ENCODE measurements around the gene AFF2.

The AFF2 gene

DNA sequence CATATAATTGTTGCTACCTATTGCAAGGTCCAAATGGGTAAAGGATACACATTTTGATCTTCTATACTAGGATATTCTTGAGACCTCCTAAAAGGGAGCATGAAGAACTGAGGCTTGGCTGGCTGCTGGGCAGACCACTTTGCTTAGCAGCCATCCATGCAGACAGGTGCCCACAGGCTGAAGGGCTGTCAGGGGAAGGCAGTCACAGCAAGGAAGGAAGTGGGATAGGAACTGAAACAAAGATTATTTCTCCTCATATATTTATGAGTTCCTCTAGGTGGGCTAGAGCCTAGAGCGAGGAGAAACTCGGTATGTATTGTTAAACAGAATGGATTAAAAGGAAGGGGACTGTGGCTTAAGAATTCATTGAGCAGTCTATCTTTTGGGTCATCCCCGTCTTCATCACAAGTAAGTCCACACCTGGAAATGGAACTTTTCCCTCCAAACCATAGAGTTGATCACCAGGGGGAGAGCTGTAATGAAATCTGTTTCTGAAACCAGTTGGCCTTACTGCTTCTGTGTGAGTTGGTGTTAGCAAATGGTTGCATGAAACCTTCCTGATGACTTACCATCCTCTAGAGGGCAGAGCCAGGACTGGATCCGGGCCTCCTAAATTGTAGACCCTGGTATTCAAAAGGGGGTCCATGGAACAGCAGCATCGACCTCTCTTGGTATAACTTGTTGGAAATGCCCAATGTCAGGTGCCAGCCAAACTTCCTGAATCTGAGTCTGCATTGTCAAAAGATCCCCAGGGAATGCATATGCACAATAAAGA, 42.3 kb downstream of the AFF2 start:
- H3K79me2 ChIP-seq, result no peaks in the 10 kb centered on the region
- H3K27ac ChIP-seq, result no peak overlapping the region
- no peaks in the 10 kb centered on the region for H3K27me3 ChIP-seq (ENCODE audit: control insufficient read depth, insufficient read depth, low read length)
- H3K9me3 ChIP-seq (ENCODE audit: control insufficient read depth, low read length), result no peaks in the 10 kb centered on the region
- no peak overlapping the region for H2AFZ ChIP-seq
- no peak overlapping the region for H3K4me3 ChIP-seq (ENCODE audit: low read depth, low read length)
- H3K36me3 ChIP-seq (ENCODE audit: control insufficient read depth, insufficient read depth, low read length), result no peaks in the 10 kb centered on the region
- no peaks in the 10 kb centered on the region for H3K4me1 ChIP-seq
- no peak overlapping the region for H3K4me2 ChIP-seq (ENCODE audit: low read length)
- TF ChIP-seq, protein P1, sequence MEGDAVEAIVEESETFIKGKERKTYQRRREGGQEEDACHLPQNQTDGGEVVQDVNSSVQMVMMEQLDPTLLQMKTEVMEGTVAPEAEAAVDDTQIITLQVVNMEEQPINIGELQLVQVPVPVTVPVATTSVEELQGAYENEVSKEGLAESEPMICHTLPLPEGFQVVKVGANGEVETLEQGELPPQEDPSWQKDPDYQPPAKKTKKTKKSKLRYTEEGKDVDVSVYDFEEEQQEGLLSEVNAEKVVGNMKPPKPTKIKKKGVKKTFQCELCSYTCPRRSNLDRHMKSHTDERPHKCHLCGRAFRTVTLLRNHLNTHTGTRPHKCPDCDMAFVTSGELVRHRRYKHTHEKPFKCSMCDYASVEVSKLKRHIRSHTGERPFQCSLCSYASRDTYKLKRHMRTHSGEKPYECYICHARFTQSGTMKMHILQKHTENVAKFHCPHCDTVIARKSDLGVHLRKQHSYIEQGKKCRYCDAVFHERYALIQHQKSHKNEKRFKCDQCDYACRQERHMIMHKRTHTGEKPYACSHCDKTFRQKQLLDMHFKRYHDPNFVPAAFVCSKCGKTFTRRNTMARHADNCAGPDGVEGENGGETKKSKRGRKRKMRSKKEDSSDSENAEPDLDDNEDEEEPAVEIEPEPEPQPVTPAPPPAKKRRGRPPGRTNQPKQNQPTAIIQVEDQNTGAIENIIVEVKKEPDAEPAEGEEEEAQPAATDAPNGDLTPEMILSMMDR (IDR thresholded peaks at IDR 0.05), result no peak
- no peak overlapping the region for H3K9ac ChIP-seq

DNA sequence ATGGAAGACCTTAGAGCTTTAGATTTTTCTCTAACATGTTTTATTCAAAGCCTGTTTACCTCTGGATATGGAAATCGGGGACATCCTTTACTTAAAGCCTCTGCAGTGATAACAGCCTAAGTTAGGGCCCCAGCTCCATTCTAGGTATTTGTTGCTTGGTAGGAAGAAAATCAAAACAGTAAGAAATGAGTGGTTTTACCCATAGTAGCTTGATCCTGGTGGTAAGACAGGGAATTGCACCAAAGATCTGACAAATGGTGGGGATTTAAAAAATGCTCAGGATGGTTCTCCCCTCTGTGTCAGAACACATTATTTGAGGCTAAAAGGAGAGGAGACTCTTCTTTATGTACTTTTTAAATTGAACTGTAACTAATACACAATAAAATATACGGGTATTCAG, 52.4 kb downstream of the AFF2 start:
- no peak overlapping the region for H3K9ac ChIP-seq
- H3K36me3 ChIP-seq (ENCODE audit: control insufficient read depth, insufficient read depth, low read length), result no peaks in the 10 kb centered on the region
- no peak overlapping the region for H3K4me3 ChIP-seq (ENCODE audit: low read depth, low read length)
- no peaks in the 10 kb centered on the region for H3K4me1 ChIP-seq
- no peak overlapping the region for H3K27ac ChIP-seq
- H2AFZ ChIP-seq, result no peak overlapping the region
- no peaks in the 10 kb centered on the region for H3K9me3 ChIP-seq (ENCODE audit: control insufficient read depth, low read length)
- TF ChIP-seq, protein P1 (IDR thresholded peaks at IDR 0.05), result no peak
- H3K4me2 ChIP-seq (ENCODE audit: low read length), result no peak overlapping the region
- H3K27me3 ChIP-seq (ENCODE audit: control insufficient read depth, insufficient read depth, low read length), result no peaks in the 10 kb centered on the region
- H3K79me2 ChIP-seq, result no peaks in the 10 kb centered on the region

DNA sequence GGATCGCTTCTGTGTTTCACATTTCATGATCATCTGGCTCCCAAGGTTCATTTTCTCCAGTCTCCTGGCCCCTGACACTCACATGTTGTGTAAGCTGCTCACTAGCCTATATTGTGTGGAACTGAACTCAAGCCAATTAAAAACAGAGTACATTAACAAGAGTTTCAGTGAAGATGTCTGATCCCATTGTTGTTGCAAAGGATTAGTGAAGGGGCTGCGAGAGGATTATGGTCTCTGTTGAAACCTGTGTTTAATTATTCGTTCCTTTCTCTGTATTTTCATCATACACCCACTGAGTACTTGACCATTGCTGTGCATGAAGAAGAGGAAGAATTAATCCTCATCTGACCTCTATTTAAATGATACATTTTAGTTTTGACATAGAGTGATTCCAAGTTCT, 54.7 kb downstream of the AFF2 start:
- no peaks in the 10 kb centered on the region for H3K27me3 ChIP-seq (ENCODE audit: control insufficient read depth, insufficient read depth, low read length)

DNA sequence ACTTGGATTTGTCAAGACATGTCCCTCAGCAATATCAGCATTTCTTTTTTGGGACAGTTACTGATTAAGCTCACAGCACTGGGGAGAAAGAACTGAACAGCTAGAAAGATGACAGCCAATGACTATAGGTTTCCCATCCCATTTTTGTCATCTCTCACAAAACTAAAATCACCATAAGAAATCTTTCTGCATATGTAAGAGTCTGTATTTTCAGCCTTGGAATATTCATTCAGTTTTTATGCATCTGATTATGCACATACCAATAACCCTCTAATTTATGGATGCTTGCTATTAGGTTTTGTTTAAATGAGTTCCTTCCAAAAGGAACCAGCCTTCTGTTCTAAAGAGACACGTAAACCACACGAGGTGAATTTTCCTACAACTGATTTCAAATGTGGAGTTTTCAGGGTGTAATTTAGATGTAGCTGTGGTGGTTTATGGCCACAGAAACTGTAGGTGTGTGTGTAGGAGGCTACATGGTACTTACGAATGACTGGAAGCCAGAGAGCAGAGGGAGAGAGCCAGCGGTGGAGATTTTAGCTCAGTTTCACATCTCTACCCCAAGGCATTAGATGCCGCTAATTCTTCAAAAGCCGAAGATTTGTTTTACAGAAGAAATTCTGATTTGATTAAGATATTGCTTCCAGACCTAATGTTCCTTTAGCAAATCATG, 55.3 kb downstream of the AFF2 start:
- Histone ChIP-seq H3K4me2 (ENCODE audit: low read length) (no peak overlapping the region), H3K79me2 (no peaks in the 10 kb centered on the region), H3K27ac (no peak overlapping the region), H3K9me3 (ENCODE audit: control insufficient read depth, low read length) (no peaks in the 10 kb centered on the region), H3K27me3 (ENCODE audit: control insufficient read depth, insufficient read depth, low read length) (no peaks in the 10 kb centered on the region), H3K36me3 (ENCODE audit: control insufficient read depth, insufficient read depth, low read length) (no peaks in the 10 kb centered on the region), H3K4me3 (ENCODE audit: low read depth, low read length) (no peak overlapping the region), H2AFZ (no peak overlapping the region), H3K9ac (no peak overlapping the region), H3K4me1 (no peaks in the 10 kb centered on the region)
- TF ChIP-seq, protein P1 (IDR thresholded peaks at IDR 0.05), result no peak

More for the DNA sequence above, 54.7 kb downstream of the AFF2 start:
- Histone ChIP-seq H3K36me3 (ENCODE audit: control insufficient read depth, insufficient read depth, low read length) (no peaks in the 10 kb centered on the region), H3K4me1 (no peaks in the 10 kb centered on the region), H3K9ac (no peak overlapping the region), H3K4me3 (ENCODE audit: low read depth, low read length) (no peak overlapping the region), H3K9me3 (ENCODE audit: control insufficient read depth, low read length) (no peaks in the 10 kb centered on the region), H3K27ac (no peak overlapping the region), H2AFZ (no peak overlapping the region), H3K4me2 (ENCODE audit: low read length) (no peak overlapping the region), H3K79me2 (no peaks in the 10 kb centered on the region)
- TF ChIP-seq, protein P1 (IDR thresholded peaks at IDR 0.05), result no peak
